GM18951 (cell line): ENCODE results near the gene PMVK.

Experiments used
- POLR2A ChIP-seq: IDR thresholded peaks from 4 replicates; pipeline ENCODE4 v1.6.1; 2011; ENCODE audit warnings: mild to moderate bottlenecking; ENCODE audit not compliant: insufficient read length, insufficient read depth; ENCODE audit errors: extremely low read depth
- in situ Hi-C: fragments of 300-500 bp; cut with MboI; formaldehyde crosslinking; loops from one replicate; pipeline ENCODE4 v1.12.0; 2022; ENCODE audit warnings: low sequenced_read_pairs, mixed read lengths, inconsistent platforms; ENCODE audit not compliant: unreplicated experiment

The PMVK gene

DNA sequence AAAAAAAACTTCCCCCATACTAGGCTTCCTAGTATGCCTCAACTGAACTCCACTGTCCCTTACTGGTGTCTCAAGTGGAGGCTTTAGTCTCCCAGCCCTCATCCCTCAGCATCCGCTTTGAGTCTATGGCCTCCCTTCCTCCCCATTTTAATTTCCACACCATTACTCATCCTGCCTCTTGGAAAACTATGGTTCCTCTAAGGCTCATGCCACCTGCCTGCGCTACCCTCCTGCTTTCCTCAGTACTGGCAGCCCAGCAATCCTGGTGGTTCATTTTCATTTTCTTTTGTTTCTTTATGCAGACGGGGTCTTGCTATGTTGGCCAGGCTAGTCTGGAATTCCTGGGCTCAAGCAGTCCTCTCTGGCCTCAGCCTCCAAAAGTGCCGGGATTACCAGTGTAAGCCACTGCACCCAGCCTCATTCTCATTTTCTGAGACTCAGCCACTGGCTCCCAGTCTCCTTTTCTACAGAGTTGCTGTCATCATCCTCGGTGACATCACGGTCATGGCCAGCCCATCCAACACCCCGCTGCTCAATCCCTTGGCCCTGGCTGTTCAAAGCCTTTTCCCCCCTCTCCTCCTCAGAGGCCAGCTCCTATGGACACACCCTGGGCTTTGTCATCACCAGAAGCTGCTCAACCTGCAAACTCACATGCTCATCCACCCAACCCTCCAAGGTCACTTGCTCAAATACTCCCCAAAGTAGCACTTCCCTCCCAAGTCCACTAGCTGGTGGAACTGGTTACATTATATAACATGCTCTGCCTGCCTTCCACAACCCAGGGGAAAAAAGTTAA lies 2.3 kb upstream of the PMVK start:
- TF ChIP-seq POLR2A: no peak
- in situ Hi-C loops: no loop called here

- TF ChIP-seq POLR2A: no peak
- in situ Hi-C loops: no loop called here
Observed at GRCh38 chr1:154937988-154938386, 1.5 kb upstream of the PMVK start.

GRCh38 chr1:154937085-154937987 lies 817 bp upstream of the PMVK start:
- TF ChIP-seq POLR2A: peak; percentile 50
- in situ Hi-C loops: no loop called here

DNA sequence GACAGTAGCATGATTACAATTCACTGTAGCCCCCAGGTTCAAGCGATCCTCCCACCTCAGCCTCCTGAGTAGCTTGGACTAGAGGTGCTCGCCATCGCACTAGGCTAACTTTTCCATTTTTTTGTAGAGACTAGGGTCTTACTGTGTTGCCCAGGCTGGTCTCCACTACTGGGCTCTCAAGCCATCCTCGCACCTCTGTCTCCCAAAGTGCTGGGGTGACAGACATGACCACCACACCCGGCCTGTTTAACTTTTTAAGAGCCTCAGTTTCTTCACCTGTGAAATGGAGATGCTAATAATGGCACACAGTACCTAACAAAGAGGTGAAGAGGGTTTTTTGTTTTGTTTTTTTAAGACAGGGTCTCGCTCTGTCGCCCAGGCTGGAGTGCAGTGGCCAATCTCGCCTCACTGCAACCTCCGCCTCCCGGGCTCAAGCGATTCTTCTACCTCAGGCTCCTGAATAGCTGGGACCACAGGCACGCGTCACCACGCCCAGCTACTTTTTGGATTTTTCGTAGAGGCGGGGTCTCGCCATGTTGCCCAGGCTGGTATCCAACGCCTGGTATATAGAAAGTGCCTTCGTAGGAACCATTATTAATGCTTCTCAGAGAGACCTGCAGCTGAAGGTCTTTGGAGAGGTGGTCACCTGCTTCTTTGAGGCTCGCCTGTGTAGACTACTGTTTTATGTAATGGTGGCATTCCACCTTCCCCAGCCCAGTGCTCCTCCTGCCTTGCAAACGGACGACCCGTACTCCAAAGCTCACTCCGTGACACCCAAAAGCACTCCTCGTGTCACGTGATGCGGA lies 567 bp downstream of the PMVK start:
- no peak for TF ChIP-seq POLR2A
- in situ Hi-C loops: no loop called here

- no peak for TF ChIP-seq POLR2A
- in situ Hi-C loops: no loop called here
Observed at GRCh38 chr1:154934358-154934948, 2.1 kb downstream of the PMVK start.

DNA sequence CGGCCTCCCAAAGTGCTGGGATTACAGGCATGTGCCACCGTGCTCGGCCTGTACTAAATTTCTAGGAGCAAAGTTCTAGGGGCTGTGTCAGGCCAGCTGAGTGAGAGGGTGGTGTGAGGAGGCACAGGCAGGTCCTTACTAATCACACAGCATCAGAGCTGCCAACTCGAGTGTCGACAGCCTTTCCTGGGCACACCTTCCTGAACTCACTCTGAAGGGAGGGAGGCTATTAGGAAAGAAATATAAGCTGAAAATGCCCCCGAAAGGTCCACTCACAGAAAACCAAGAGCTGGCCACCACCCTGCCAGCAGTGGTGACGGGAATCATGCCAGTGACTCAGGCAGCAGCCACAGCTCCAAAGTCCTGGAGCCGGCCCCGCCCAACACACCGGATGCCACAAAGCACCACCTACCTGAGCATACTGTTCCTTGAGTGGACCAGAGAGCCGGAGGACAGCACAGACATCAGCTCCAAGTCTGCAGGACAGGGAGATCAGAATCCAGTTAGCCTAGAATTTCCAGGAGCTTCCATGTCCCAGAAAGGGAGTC lies 4.5 kb downstream of the PMVK start:
- in situ Hi-C loops: no loop called here
- TF ChIP-seq POLR2A: no peak

DNA sequence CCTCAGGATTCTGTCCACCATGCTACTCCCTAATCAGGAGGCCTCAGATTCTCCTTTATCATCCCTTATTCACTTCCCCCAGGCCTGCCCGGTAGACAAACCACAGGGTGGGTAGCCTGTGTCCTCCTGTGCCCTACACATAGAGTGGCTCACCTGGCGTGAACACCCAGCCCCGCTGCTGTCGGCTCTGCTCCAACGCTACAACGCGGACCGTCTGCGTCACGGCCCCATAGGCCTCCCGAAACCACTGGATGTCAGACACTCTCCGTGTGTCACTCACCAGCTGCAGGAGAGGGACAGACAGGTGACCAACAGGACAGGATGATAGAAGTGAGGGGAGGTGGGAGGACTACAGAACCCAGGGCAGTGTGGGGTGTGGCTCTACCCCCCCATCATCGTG lies 10.3 kb downstream of the PMVK start:
- TF ChIP-seq POLR2A: no peak
- in situ Hi-C loops: no loop called here

DNA sequence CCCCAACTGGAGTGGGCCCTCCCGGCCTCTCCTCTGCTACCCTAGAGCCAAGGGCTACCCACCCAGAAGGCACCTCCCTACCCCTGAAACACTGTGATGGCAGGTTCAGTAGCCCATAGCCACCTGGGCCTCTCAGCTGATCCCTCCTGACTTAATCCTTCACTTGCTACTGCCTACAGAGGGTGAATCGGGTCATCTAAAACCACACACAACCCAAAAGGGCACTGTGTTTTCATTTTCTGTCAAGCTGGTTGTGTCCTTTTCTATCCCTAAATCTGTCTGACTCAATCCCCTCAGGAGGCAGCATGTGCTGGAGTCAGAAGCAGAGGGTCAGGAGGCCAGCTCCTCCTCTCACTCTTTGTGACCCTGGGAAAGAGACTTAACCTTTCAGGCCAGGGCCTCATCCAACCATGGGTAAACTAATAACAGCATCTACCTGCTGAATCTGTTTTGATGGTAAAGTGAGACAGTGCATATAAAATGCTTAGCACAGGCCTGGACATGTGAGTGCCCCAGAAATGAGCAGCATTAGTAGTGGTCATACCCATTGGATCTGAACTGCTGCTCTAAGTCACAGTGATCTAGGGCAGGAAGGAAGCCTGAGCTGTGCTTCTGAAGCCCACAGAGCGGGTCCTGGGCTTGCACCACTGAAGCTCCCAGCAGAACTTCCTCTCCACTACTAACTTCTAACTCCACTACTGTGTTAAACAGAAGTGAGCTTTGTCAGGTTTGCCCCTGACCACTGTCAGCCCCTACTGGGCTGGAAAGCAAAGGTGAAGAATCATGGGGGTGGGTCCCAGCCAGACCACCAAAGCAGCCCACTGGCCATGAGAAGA lies 11.0 kb downstream of the PMVK start:
- in situ Hi-C loops: no loop called here
- TF ChIP-seq POLR2A: no peak

GRCh38 chr1:154923695-154924094 lies 12.8 kb downstream of the PMVK start:
- in situ Hi-C loops: no loop called here
- no peak for TF ChIP-seq POLR2A

GRCh38 chr1:154913273-154913672 lies 23.2 kb downstream of the PMVK start:
- TF ChIP-seq POLR2A: no peak
- in situ Hi-C loops: no loop called here

- no peak for TF ChIP-seq POLR2A
- in situ Hi-C loops: no loop called here
Observed at GRCh38 chr1:154912755-154913154, 23.8 kb downstream of the PMVK start.
